Osteoblast (primary cell): Measurements from ENCODE around the gene CNNM1. TPM values are rescaled to one million over a fixed set of nuclear protein-coding genes. Genes with fewer than 3 reads are reported as not detected.
A peak's percentile ranks its signal among the peaks of the same experiment; 100 is the strongest.

Experiments used
- DNase-seq: peaks from one replicate; pipeline ENCODE4 v3.0.0; 2011; ENCODE audit warnings: low spot score, mixed read lengths; ENCODE audit not compliant: insufficient read length; ENCODE audit errors: missing footprints
- H2AFZ ChIP-seq: 2 replicates; pipeline ENCODE4 v1.6.0; 2011; ENCODE audit warnings: mild to moderate bottlenecking, low read length
- H3K27ac ChIP-seq: 2 replicates; pipeline ENCODE4 v1.5.1; 2011; ENCODE audit warnings: mild to moderate bottlenecking, low read depth, low read length, moderate library complexity
- H3K27me3 ChIP-seq: 2 replicates; pipeline ENCODE4 v1.6.0; 2012; ENCODE audit warnings: mild to moderate bottlenecking, control low read depth, inconsistent platforms, low read length, moderate library complexity; ENCODE audit not compliant: insufficient read depth
- H3K36me3 ChIP-seq: 2 replicates; pipeline ENCODE4 v1.5.1; 2011; ENCODE audit warnings: mild to moderate bottlenecking, low read length, control low read depth, moderate library complexity; ENCODE audit not compliant: insufficient read depth
- H3K4me1 ChIP-seq: 2 replicates; pipeline ENCODE4 v1.5.1; 2011; ENCODE audit warnings: mild to moderate bottlenecking, low read length, control low read depth, moderate library complexity; ENCODE audit not compliant: insufficient read depth
- H3K4me2 ChIP-seq: 2 replicates; pipeline ENCODE4 v1.6.0; 2011; ENCODE audit warnings: mild to moderate bottlenecking, low read length; ENCODE audit not compliant: insufficient read depth
- H3K4me3 ChIP-seq: fragments of 200-600 bp; sonication (generic); 3 replicates; pipeline ENCODE4 v1.5.1; 2012; ENCODE audit warnings: mild to moderate bottlenecking, low read length, inconsistent platforms; ENCODE audit not compliant: insufficient read depth
- H3K79me2 ChIP-seq: 2 replicates; pipeline ENCODE4 v1.6.0; 2012; ENCODE audit warnings: mild to moderate bottlenecking, low read length, control low read depth, inconsistent platforms; ENCODE audit not compliant: insufficient read depth
- H3K9me3 ChIP-seq: 2 replicates; pipeline ENCODE4 v1.5.1; 2011; ENCODE audit warnings: low read depth, low read length, control low read depth
- H4K20me1 ChIP-seq: 2 replicates; pipeline ENCODE4 v1.6.0; 2012; ENCODE audit warnings: mild to moderate bottlenecking, low read length, control low read depth; ENCODE audit not compliant: insufficient read depth
- total RNA-seq: library from RNA; depleted of rRNA; stranded (reverse); fragments of >200 nt; gene quantifications from 2 replicates; pipeline ENCODE4 v1.2.3, GENCODE V29; 2012
- TF ChIP-seq, protein P1 (sequence below): IDR thresholded peaks from 2 replicates; pipeline ENCODE4 v1.5.1; 2011; ENCODE audit warnings: mild to moderate bottlenecking, low read depth, low read length, moderate library complexity; ENCODE audit errors: extremely low read depth

CNNM1 gene
- total RNA-seq, 1 donor = 0.36 TPM

DNA sequence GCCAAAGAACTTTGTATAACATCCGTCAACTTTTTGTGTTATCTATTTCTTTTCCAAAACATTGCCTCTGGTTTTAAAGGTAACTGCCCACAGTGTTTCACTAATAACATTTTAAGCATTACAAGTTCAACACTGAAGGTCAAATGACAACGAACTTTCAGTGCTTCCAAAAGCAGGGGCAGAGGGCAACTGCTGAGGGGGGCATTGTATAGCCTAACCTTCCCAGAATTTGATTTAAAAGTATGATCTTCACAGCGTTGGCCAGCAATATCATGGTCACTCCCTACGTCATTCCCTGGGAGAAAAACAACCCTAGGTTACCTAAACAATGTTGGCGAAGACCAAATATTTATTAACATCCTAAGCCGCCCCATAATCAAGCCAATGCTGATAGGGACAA lies 103.7 kb downstream of the CNNM1 start:
- H3K4me2 ChIP-seq = no peak overlapping the region
- H2AFZ ChIP-seq = no peak overlapping the region
- H3K4me3 ChIP-seq = no peak overlapping the region
- H3K4me1 ChIP-seq = peaks cover 18% of the 10 kb centered on the region
- no peak for DNase-seq
- H3K79me2 ChIP-seq = peaks cover 54% of the 10 kb centered on the region
- TF ChIP-seq, protein P1, sequence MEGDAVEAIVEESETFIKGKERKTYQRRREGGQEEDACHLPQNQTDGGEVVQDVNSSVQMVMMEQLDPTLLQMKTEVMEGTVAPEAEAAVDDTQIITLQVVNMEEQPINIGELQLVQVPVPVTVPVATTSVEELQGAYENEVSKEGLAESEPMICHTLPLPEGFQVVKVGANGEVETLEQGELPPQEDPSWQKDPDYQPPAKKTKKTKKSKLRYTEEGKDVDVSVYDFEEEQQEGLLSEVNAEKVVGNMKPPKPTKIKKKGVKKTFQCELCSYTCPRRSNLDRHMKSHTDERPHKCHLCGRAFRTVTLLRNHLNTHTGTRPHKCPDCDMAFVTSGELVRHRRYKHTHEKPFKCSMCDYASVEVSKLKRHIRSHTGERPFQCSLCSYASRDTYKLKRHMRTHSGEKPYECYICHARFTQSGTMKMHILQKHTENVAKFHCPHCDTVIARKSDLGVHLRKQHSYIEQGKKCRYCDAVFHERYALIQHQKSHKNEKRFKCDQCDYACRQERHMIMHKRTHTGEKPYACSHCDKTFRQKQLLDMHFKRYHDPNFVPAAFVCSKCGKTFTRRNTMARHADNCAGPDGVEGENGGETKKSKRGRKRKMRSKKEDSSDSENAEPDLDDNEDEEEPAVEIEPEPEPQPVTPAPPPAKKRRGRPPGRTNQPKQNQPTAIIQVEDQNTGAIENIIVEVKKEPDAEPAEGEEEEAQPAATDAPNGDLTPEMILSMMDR = no peak
- no peaks in the 10 kb centered on the region for H3K36me3 ChIP-seq
- no peak overlapping the region for H3K27ac ChIP-seq
- H4K20me1 ChIP-seq = no peaks in the 10 kb centered on the region
- no peaks in the 10 kb centered on the region for H3K9me3 ChIP-seq
- no peaks in the 10 kb centered on the region for H3K27me3 ChIP-seq

DNA sequence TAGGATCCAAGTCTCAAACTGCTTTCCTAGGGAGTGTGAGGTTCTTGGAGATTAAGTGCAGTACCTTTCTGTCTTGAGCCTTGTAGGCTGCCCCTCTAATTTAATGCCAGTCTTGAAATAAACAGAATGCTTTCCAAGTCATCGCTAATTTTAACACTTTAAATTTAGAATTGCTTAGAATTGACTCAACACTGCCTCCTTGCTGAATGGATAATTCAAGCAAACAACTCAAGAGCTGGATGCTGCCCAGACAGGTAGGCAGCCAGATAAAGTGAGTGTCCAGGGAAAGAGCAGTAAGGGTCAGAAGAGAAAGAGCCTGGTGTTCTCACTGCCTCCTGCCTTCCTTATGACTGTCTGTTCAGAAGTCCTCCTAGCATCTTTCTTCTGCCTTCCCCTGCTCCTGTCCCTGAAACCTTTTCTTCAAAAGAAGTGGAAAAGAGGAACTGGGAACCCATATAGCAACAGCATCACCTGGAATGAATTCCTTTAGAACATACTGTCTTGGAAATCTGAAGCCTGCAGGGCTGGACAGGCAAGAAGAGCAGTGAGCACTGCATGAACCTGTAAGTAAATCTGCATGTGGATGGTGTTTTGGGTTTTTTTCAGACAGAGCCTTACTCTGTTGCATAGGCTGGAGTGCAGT lies 104.3 kb downstream of the CNNM1 start:
- peak; percentile 45 for DNase-seq

DNA sequence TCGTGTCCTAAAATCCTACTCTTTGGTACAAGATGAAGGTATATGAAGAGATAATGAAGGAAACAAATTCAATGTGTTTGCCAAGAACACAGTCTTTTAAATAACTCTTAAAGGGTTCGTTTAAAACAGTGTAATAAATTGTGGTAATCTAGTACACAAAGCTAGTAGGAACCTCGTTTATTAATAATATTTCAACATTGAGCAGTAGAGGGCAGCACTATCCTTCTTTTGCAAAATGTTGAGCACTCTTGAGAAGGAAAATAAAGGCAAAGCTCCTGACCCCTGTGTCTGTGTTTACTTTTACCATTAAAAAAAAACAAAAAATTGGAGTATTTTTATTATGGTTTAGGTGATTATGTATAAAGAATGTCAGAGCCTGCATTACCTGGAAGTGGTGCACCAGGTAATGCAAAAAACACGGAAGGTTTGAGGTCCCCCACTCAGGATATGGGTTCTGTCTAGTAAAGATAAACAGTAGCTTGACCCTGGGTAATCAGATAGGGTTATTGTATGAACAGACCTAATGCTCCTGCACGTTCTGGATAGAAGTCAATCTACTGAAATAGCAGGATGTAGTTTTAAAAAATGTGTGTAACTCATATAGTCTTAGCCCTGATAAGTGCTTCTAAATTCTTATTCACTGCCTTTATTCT lies 107.0 kb downstream of the CNNM1 start:
- no peak overlapping the region for H2AFZ ChIP-seq
- H3K4me2 ChIP-seq = no peak overlapping the region
- no peaks in the 10 kb centered on the region for H4K20me1 ChIP-seq
- H3K9me3 ChIP-seq = no peaks in the 10 kb centered on the region
- no peak overlapping the region for H3K27ac ChIP-seq
- H3K4me3 ChIP-seq = no peak overlapping the region
- no peaks in the 10 kb centered on the region for H3K36me3 ChIP-seq
- TF ChIP-seq, protein P1 = peak; percentile 60
- peaks cover 26% of the 10 kb centered on the region for H3K79me2 ChIP-seq
- H3K4me1 ChIP-seq = peaks cover 9% of the 10 kb centered on the region
- DNase-seq = no peak
- no peaks in the 10 kb centered on the region for H3K27me3 ChIP-seq

More for the DNA sequence above, 104.3 kb downstream of the CNNM1 start:
- TF ChIP-seq, protein P1 = peak; percentile 21
- H3K4me2 ChIP-seq = no peak overlapping the region
- no peak overlapping the region for H3K27ac ChIP-seq
- no peak overlapping the region for H3K4me3 ChIP-seq
- H3K4me1 ChIP-seq = peaks cover 18% of the 10 kb centered on the region
- no peaks in the 10 kb centered on the region for H3K36me3 ChIP-seq
- H3K79me2 ChIP-seq = peaks cover 49% of the 10 kb centered on the region
- H2AFZ ChIP-seq = no peak overlapping the region
- no peaks in the 10 kb centered on the region for H3K27me3 ChIP-seq
- H3K9me3 ChIP-seq = no peaks in the 10 kb centered on the region
- H4K20me1 ChIP-seq = no peaks in the 10 kb centered on the region

DNA sequence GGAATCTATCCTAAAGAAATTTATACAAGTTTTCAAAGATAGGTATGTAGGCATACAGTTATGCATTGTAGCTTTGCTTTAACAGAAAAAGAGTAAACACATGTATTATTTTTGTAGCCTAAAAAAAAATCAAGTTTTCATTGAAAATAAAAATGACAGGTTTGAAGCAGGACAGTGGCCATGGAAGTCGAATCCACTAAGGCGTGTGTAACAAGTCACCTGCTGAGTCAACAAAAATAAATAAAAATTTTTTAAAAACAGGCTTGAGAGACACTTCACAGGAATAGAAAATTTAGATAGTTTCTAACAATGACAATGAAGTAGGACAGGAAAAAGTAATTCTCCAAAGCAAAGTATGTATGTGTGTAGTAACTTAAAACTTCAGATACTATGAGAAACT lies 109.7 kb downstream of the CNNM1 start:
- Histone ChIP-seq H4K20me1 (no peaks in the 10 kb centered on the region), H3K4me3 (no peak overlapping the region), H3K36me3 (no peaks in the 10 kb centered on the region), H3K9me3 (no peaks in the 10 kb centered on the region), H3K79me2 (peaks cover 6% of the 10 kb centered on the region), H3K27me3 (no peaks in the 10 kb centered on the region), H2AFZ (no peak overlapping the region), H3K4me1 (no peaks in the 10 kb centered on the region), H3K27ac (no peak overlapping the region), H3K4me2 (no peak overlapping the region)
- TF ChIP-seq, protein P1 = no peak
- DNase-seq = peak; percentile 68
